ENCODE data around the gene CDH23. TPM values are rescaled to one million over a fixed set of nuclear protein-coding genes. Genes with fewer than 3 reads are reported as not detected.

CDH23 gene
- total and polyA plus RNA-seq, 2 experiments from 2014 or later, result 0.08 TPM; not detected in 1

GRCh38 chr10:71604324-71605018 lies 207.8 kb downstream of the CDH23 start:
- Histone ChIP-seq H4K20me1 (ENCODE audit: insufficient read depth) (no peaks in the 10 kb centered on the region), H3K4me2 (ENCODE audit: unreplicated experiment) (no peak overlapping the region), H3K4me3 (no peak overlapping the region), H3K36me3 (ENCODE audit: low read depth) (no peaks in the 10 kb centered on the region), H3K9ac (no peak overlapping the region), H2AFZ (no peak overlapping the region), H3K9me3 (ENCODE audit: low read depth) (no peaks in the 10 kb centered on the region), H3K79me2 (ENCODE audit: insufficient read depth) (no peaks in the 10 kb centered on the region), H3K27ac (no peak overlapping the region), H3K9me2 (ENCODE audit: insufficient read depth) (no peaks in the 10 kb centered on the region), H3F3A (ENCODE audit: insufficient read depth) (peaks cover 21% of the 10 kb centered on the region), H3K4me1 (ENCODE audit: insufficient read depth) (peaks cover 20% of the 10 kb centered on the region), H3K27me3 (replicated peaks; ENCODE audit: insufficient read depth) (no peaks in the 10 kb centered on the region)
- peak; percentile 52 for DNase-seq
- 83 to 84% methylated on average over 8 of the region's 8 CpGs for WGBS, 2 experiments (ENCODE audit: low coverage in 1 of 2, low lambda C conversion rate in 2 of 2, missing lambda C conversion rate in 2 of 2)
- in situ Hi-C loops (cut with MboI), result no loop called here
- no peak for TF ChIP-seq EZH2 (IDR thresholded peaks at IDR 0.05; ENCODE audit: insufficient read depth, poor library complexity, severe bottlenecking)
- no peak for TF ChIP-seq EZH2phosphoT487 (IDR thresholded peaks at IDR 0.05; ENCODE audit: insufficient read depth, low read depth)

GRCh38 chr10:71605263-71605962 lies 208.7 kb downstream of the CDH23 start:
- no peak overlapping the region for H3K9ac ChIP-seq
- H3K4me3 ChIP-seq, result no peak overlapping the region
- H3K9me3 ChIP-seq (ENCODE audit: low read depth), result no peaks in the 10 kb centered on the region
- peak; percentile 44 for DNase-seq
- H3K27me3 ChIP-seq (replicated peaks; ENCODE audit: insufficient read depth), result 0 out of 2 replicates have a peak, but pooled peaks cover 5% of the 10 kb centered on the region
- peaks cover 16% of the 10 kb centered on the region for H3F3A ChIP-seq (ENCODE audit: insufficient read depth)
- H3K4me2 ChIP-seq (ENCODE audit: unreplicated experiment), result no peak overlapping the region
- TF ChIP-seq EZH2phosphoT487 (IDR thresholded peaks at IDR 0.05; ENCODE audit: insufficient read depth, low read depth), result no peak
- no peak for TF ChIP-seq EZH2 (IDR thresholded peaks at IDR 0.05; ENCODE audit: insufficient read depth, poor library complexity, severe bottlenecking)
- in situ Hi-C loops (cut with MboI), result no loop called here
- 25 to 30% methylated on average over 2 of the region's 2 CpGs for WGBS, 2 experiments (ENCODE audit: low coverage in 1 of 2, low lambda C conversion rate in 2 of 2, missing lambda C conversion rate in 2 of 2)
- no peaks in the 10 kb centered on the region for H3K36me3 ChIP-seq (ENCODE audit: low read depth)
- peaks cover 18% of the 10 kb centered on the region for H3K4me1 ChIP-seq (ENCODE audit: insufficient read depth)
- H2AFZ ChIP-seq, result no peak overlapping the region
- no peaks in the 10 kb centered on the region for H3K79me2 ChIP-seq (ENCODE audit: insufficient read depth)
- H4K20me1 ChIP-seq (ENCODE audit: insufficient read depth), result no peaks in the 10 kb centered on the region
- H3K9me2 ChIP-seq (ENCODE audit: insufficient read depth), result no peaks in the 10 kb centered on the region
- no peak overlapping the region for H3K27ac ChIP-seq

GRCh38 chr10:71606257-71607081 lies 209.7 kb downstream of the CDH23 start:
- Histone ChIP-seq H3K9me3 (ENCODE audit: low read depth) (no peaks in the 10 kb centered on the region), H2AFZ (no peak overlapping the region), H3K4me2 (ENCODE audit: unreplicated experiment) (no peak overlapping the region), H3K9me2 (ENCODE audit: insufficient read depth) (no peaks in the 10 kb centered on the region), H3K27ac (no peak overlapping the region), H3F3A (ENCODE audit: insufficient read depth) (peaks cover 13% of the 10 kb centered on the region), H3K36me3 (ENCODE audit: low read depth) (no peaks in the 10 kb centered on the region), H3K79me2 (ENCODE audit: insufficient read depth) (no peaks in the 10 kb centered on the region), H4K20me1 (ENCODE audit: insufficient read depth) (no peaks in the 10 kb centered on the region), H3K4me1 (ENCODE audit: insufficient read depth) (peaks cover 9% of the 10 kb centered on the region), H3K4me3 (no peak overlapping the region), H3K27me3 (replicated peaks; ENCODE audit: insufficient read depth) (0 out of 2 replicates have a peak, but pooled peaks cover 5% of the 10 kb centered on the region), H3K9ac (no peak overlapping the region)
- no peak for DNase-seq
- 84 to 85% methylated on average over 9 of the region's 9 CpGs for WGBS, 2 experiments (ENCODE audit: low coverage in 1 of 2, low lambda C conversion rate in 2 of 2, missing lambda C conversion rate in 2 of 2)
- in situ Hi-C loops (cut with MboI), result no loop called here
- TF ChIP-seq EZH2phosphoT487 (IDR thresholded peaks at IDR 0.05; ENCODE audit: insufficient read depth, low read depth), result no peak
- no peak for TF ChIP-seq EZH2 (IDR thresholded peaks at IDR 0.05; ENCODE audit: insufficient read depth, poor library complexity, severe bottlenecking)

- in situ Hi-C loops (cut with MboI), result no loop called here
- H3F3A ChIP-seq (ENCODE audit: insufficient read depth), result peaks cover 13% of the 10 kb centered on the region
- H3K27ac ChIP-seq, result no peak overlapping the region
- H3K9me2 ChIP-seq (ENCODE audit: insufficient read depth), result no peaks in the 10 kb centered on the region
- no peak overlapping the region for H2AFZ ChIP-seq
- no peak for TF ChIP-seq EZH2phosphoT487 (IDR thresholded peaks at IDR 0.05; ENCODE audit: insufficient read depth, low read depth)
- no peak for TF ChIP-seq EZH2 (IDR thresholded peaks at IDR 0.05; ENCODE audit: insufficient read depth, poor library complexity, severe bottlenecking)
- H3K9ac ChIP-seq, result no peak overlapping the region
- H3K4me2 ChIP-seq (ENCODE audit: unreplicated experiment), result no peak overlapping the region
- WGBS, 2 experiments (ENCODE audit: low coverage in 1 of 2, low lambda C conversion rate in 2 of 2, missing lambda C conversion rate in 2 of 2), result 88 to 93% methylated on average over 5 of the region's 5 CpGs
- no peaks in the 10 kb centered on the region for H3K9me3 ChIP-seq (ENCODE audit: low read depth)
- H3K36me3 ChIP-seq (ENCODE audit: low read depth), result no peaks in the 10 kb centered on the region
- no peak for DNase-seq
- 0 out of 2 replicates have a peak, but pooled peaks cover 5% of the 10 kb centered on the region for H3K27me3 ChIP-seq (replicated peaks; ENCODE audit: insufficient read depth)
- no peaks in the 10 kb centered on the region for H3K79me2 ChIP-seq (ENCODE audit: insufficient read depth)
- H4K20me1 ChIP-seq (ENCODE audit: insufficient read depth), result no peaks in the 10 kb centered on the region
- H3K4me3 ChIP-seq, result no peak overlapping the region
- peaks cover 9% of the 10 kb centered on the region; the same call in 1 of the 2 replicates for H3K4me1 ChIP-seq (ENCODE audit: insufficient read depth)
These were observed 210.3 kb downstream of the CDH23 start for GRCh38 chr10:71607082-71607443.

Measured in GM23248 (cell line).